ENCODE data around the gene OR7C1.

DNA sequence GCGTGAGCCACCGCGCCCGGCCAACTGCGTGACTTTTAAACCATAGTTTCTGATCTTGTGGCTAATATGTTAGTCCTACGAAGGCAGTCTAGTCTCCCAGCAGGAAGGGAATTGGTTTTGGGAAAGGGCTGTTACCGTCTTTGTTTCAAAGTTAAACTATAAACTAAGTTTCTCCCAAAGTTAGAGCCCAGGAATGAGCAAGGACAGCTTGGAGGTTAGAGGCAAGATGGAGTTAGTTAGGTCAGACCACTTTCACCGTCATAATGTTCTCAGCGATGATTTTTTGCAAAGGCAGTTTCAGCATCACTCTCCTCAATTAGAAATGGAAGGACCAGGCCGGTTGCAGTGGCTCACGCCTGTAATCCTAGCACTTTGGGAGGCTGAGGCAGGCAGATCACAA is 39.0 kb downstream of the OR7C1 start:
- TF ChIP-seq, protein P1, sequence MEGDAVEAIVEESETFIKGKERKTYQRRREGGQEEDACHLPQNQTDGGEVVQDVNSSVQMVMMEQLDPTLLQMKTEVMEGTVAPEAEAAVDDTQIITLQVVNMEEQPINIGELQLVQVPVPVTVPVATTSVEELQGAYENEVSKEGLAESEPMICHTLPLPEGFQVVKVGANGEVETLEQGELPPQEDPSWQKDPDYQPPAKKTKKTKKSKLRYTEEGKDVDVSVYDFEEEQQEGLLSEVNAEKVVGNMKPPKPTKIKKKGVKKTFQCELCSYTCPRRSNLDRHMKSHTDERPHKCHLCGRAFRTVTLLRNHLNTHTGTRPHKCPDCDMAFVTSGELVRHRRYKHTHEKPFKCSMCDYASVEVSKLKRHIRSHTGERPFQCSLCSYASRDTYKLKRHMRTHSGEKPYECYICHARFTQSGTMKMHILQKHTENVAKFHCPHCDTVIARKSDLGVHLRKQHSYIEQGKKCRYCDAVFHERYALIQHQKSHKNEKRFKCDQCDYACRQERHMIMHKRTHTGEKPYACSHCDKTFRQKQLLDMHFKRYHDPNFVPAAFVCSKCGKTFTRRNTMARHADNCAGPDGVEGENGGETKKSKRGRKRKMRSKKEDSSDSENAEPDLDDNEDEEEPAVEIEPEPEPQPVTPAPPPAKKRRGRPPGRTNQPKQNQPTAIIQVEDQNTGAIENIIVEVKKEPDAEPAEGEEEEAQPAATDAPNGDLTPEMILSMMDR (IDR thresholded peaks at IDR 0.05) = no peak
- TF ChIP-seq POLR2A (IDR thresholded peaks at IDR 0.05) = no peak
